ENCODE data around the gene CNN3.

The CNN3 gene

DNA sequence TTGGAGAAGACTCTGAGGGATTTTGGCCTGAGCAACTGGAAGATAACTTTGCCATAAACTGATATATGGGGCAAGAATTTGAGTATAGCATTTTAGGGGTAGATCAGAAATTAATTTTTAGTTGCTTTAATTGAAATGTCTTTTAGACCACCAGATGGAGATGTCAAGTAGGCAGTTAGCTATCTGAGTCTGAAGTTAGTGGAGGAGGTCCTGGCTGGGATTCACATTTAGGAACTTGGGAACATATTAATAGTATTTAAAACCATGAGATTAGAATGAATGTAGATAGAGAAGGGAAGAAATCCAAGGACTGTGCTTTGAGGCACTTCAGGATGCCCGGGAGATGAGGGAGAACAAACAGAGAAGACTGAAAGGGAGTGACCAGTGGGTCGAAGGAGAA, 74.1 kb downstream of the CNN3 start:
- Histone ChIP-seq H3K9me2 (replicated peaks; ENCODE audit: low read depth, low read length) (no peaks in the 10 kb centered on the region), H4K20me1 (ENCODE audit: insufficient read depth, low read length, poor library complexity, severe bottlenecking) (no peaks in the 10 kb centered on the region), H3K9ac (ENCODE audit: low read depth, low read length, poor library complexity, severe bottlenecking) (no peak overlapping the region), H3K27me3 (ENCODE audit: insufficient read depth, low read length, poor library complexity, severe bottlenecking) (no peaks in the 10 kb centered on the region), H3K79me2 (ENCODE audit: insufficient read depth, low read length) (no peaks in the 10 kb centered on the region), H3F3A (ENCODE audit: low read depth) (no peaks in the 10 kb centered on the region), H2AFZ (ENCODE audit: low read length) (no peak overlapping the region), H3K4me3 (ENCODE audit: low read length, poor library complexity, severe bottlenecking) (no peak overlapping the region), H3K4me2 (ENCODE audit: low read depth, low read length, poor library complexity, severe bottlenecking) (no peak overlapping the region), H3K36me3 (ENCODE audit: insufficient read depth, low read length) (no peaks in the 10 kb centered on the region), H3K9me3 (ENCODE audit: insufficient read depth, low read depth, low read length) (no peaks in the 10 kb centered on the region), H3K4me1 (ENCODE audit: insufficient read depth, low read length, poor library complexity, severe bottlenecking) (no peaks in the 10 kb centered on the region)
- TF ChIP-seq EZH2phosphoT487 (IDR thresholded peaks at IDR 0.05; ENCODE audit: borderline replicate concordance) (no peak), CTCF (conservative IDR thresholded peaks at IDR 0.05; ENCODE audit: low read length) (no peak; the same call in 1 of the 2 replicates)

GRCh38 chr1:94851571-94851970, 75.3 kb downstream of the CNN3 start:
- Histone ChIP-seq H3K79me2 (ENCODE audit: insufficient read depth, low read length) (no peaks in the 10 kb centered on the region), H3K4me2 (ENCODE audit: low read depth, low read length, poor library complexity, severe bottlenecking) (no peak overlapping the region), H4K20me1 (ENCODE audit: insufficient read depth, low read length, poor library complexity, severe bottlenecking) (no peaks in the 10 kb centered on the region), H2AFZ (ENCODE audit: low read length) (no peak overlapping the region), H3K9ac (ENCODE audit: low read depth, low read length, poor library complexity, severe bottlenecking) (no peak overlapping the region), H3F3A (ENCODE audit: low read depth) (no peaks in the 10 kb centered on the region), H3K27me3 (ENCODE audit: insufficient read depth, low read length, poor library complexity, severe bottlenecking) (no peaks in the 10 kb centered on the region), H3K9me3 (ENCODE audit: insufficient read depth, low read depth, low read length) (no peaks in the 10 kb centered on the region), H3K4me3 (ENCODE audit: low read length, poor library complexity, severe bottlenecking) (no peak overlapping the region), H3K9me2 (replicated peaks; ENCODE audit: low read depth, low read length) (no peaks in the 10 kb centered on the region), H3K36me3 (ENCODE audit: insufficient read depth, low read length) (no peaks in the 10 kb centered on the region), H3K4me1 (ENCODE audit: insufficient read depth, low read length, poor library complexity, severe bottlenecking) (no peaks in the 10 kb centered on the region)
- TF ChIP-seq CTCF (conservative IDR thresholded peaks at IDR 0.05; ENCODE audit: low read length) = no peak
- no peak for TF ChIP-seq EZH2phosphoT487 (IDR thresholded peaks at IDR 0.05; ENCODE audit: borderline replicate concordance)
